AG10803 (cell line): ENCODE results near the gene NDRG2.

ENCODE experiments used
- DNase-seq: peaks from one replicate; pipeline ENCODE4 v3.0.0; 2010; ENCODE audit warnings: low read depth
- H3K4me3 ChIP-seq: 2 replicates; pipeline ENCODE4 v1.5.1; 2011; ENCODE audit warnings: mild to moderate bottlenecking, low read length, control low read depth
- TF ChIP-seq, protein P1 (sequence below): conservative IDR thresholded peaks from 2 replicates; pipeline ENCODE4 v1.5.1; 2011; ENCODE audit warnings: mild to moderate bottlenecking, low read length, control low read depth, inconsistent platforms

Gene NDRG2

DNA sequence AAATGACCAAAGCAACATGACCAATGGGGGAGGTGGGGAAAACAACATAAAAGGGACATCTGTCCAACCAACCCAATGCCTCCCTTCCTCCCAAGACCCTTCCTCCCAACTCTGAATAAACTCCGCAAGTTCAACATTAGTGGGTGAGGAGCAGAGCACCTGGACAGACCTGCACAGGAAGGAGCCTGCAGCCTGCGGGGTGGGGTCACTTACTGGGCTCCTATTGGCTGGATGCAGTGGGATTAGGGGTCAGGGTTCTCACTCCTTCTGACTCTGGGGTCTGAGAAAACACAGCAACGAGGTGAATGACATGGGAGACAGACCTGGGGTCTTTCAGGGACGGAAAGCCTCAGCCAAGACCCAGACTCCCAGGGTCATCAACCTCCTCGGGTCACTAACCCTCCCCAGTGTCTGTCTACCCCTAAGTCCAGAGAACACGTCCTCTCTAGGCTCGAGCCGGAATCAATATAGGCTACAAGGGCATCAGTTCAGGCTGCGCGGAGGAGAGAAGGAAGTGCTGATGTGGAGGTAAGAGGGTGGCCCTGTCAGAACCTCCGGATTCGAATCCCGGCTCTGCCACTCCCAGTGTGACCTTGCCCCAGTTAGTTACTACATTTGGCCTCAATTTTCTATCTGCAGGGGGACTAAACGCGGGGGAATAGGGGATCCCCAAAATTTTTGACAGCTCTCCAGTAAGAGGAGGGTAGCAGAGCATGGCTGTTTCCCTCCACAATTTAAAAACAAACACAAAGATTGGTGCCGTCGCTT is 860 bp downstream of the NDRG2 start:
- H3K4me3 ChIP-seq = no peak overlapping the region
- DNase-seq = no peak

DNA sequence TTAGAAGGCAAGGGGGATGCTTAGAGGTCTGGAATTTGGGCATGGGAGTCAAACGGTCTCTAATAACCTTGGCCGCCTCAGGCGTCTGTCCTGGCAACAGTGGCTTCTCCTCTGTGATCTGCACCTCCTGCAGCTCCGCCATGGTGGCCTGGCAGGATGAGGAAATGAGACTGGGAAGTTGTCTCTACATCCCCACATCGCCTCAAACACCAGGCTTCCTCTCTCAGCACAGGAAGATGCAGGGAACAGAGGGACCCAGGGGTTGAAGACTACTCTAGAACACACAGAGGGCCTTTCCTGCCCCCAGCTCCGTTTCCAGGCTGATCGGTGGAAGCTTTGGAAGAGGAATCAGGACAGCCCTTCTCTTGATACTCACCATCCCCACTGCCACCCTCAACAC is 1.7 kb downstream of the NDRG2 start:
- no peak for DNase-seq
- H3K4me3 ChIP-seq = no peak overlapping the region

More for the DNA sequence above, 860 bp downstream of the NDRG2 start:
- TF ChIP-seq, protein P1, sequence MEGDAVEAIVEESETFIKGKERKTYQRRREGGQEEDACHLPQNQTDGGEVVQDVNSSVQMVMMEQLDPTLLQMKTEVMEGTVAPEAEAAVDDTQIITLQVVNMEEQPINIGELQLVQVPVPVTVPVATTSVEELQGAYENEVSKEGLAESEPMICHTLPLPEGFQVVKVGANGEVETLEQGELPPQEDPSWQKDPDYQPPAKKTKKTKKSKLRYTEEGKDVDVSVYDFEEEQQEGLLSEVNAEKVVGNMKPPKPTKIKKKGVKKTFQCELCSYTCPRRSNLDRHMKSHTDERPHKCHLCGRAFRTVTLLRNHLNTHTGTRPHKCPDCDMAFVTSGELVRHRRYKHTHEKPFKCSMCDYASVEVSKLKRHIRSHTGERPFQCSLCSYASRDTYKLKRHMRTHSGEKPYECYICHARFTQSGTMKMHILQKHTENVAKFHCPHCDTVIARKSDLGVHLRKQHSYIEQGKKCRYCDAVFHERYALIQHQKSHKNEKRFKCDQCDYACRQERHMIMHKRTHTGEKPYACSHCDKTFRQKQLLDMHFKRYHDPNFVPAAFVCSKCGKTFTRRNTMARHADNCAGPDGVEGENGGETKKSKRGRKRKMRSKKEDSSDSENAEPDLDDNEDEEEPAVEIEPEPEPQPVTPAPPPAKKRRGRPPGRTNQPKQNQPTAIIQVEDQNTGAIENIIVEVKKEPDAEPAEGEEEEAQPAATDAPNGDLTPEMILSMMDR = no peak

DNA sequence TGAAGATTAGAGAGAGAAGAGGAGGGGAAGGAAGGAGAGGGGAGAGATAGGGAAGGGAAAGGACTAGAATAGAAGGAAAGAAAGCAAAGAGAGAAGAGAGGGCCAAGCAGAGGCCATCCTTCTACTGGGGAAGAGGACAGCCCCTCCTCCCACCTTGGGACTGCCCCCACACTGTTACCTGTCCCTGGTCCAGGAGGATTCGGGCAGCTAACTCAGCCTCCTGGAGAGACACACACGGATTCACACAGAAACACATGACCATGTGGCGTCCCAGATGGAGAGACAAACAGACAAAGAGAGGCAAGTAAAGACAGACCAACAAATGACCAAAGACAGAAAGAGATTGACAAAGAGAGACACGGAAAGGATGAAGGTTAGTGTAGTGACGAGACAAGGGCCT is 2.2 kb downstream of the NDRG2 start:
- H3K4me3 ChIP-seq = no peak overlapping the region
- TF ChIP-seq, protein P1 = no peak
- no peak for DNase-seq

More for the DNA sequence above, 1.7 kb downstream of the NDRG2 start:
- TF ChIP-seq, protein P1 = no peak

DNA sequence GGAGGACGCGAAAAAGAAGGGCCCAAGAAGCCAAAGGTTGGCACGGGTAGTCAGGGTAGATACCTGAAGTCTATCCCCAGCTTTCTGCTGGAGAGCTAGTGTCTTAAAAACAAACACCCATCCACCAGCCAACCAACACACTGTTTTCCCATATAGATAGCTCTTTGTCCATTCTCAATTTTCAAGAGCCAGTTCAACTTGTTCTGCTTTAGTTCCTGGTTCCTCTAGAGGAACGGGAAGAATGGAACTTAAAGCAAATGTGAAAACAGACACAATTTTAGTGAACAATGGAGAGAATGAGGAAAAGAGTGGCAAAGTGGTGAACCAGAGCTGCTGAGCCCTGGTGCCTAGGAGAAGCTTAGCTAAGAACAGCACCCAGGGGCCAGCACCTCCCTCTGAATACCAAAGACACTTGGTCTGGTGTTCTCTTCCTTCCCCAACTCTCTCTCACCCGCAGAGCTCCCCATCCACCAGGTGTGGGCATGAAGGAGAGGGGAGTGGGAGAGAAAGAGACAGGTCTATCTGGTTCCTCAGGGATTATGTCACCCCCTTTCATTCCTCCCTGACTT is 3.8 kb downstream of the NDRG2 start:
- TF ChIP-seq, protein P1 = no peak
- no peak overlapping the region for H3K4me3 ChIP-seq
- no peak for DNase-seq

DNA sequence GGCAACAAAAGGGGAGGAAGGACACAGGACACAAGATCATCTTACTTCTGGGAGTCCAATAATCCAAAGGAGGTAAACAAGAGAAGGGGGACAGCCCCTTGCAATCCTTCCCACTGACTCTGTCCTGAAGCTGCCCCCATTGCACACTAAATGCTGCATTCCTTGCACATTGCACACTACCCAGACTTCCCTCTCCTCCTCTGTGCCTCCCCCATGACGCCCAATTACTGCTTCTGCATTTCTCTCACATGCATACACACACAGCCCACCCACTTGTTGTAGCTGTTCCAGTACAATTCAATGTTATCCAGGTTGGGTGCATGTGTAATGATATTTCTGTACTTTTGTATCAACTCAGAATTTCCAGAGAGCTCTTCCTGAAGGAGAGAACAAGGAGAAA is 5.5 kb downstream of the NDRG2 start:
- no peak for DNase-seq
- TF ChIP-seq, protein P1 = no peak

DNA sequence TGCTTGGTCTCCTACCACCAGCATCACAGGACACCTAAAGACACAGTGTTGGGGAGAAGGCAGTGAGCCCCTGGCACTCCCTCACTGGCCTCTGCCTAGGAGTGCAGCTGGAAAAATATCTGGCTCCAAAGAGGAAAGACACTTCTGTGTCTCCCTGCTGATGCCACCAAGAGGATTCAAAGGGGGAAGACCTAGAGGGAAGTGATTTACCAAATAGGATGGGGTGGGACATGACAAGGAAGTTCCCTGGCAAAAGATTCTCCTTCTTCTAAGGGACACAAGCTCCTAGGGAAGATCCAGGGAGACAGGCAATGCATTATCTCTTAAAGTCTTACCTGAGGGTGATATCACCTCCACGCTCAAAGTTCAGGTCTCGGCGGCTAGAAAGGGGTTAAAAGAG is 6.1 kb downstream of the NDRG2 start:
- TF ChIP-seq, protein P1 = no peak
- H3K4me3 ChIP-seq = no peak overlapping the region
- DNase-seq = no peak

More for the DNA sequence above, 5.5 kb downstream of the NDRG2 start:
- no peak overlapping the region for H3K4me3 ChIP-seq

DNA sequence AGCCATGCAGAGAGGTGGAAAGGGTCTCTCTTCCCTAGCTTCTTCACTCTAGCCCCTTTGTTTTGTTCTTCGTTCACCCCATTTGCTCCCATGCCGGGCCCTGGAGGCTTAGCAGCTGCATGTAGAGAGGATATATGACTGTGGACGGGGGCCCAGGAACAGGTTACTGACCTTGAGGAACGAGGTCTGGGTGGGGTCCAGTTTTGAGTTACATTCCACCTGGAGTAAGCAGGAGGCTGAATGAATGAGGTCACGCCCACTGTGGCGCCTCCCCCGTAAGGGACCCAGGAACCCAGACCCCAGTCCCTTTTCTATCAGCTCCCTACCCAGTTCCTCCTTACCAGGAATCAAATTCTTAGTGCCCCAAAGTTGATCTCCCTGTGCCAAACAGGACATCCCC is 6.6 kb downstream of the NDRG2 start:
- no peak overlapping the region for H3K4me3 ChIP-seq
- TF ChIP-seq, protein P1 = no peak
- DNase-seq = no peak
